DND-41 (cell line): Measurements from ENCODE around the gene CEMIP.

Source experiments
- EZH2 ChIP-seq: IDR thresholded peaks from 3 replicates; pipeline ENCODE4 v1.6.1; 2012; ENCODE audit warnings: borderline replicate concordance, low read depth, mild to moderate bottlenecking, moderate library complexity, low read length, inconsistent platforms; ENCODE audit not compliant: severe bottlenecking
- TF ChIP-seq, protein P1 (sequence below): IDR thresholded peaks from 2 replicates; pipeline ENCODE4 v1.5.1; 2012; ENCODE audit warnings: borderline replicate concordance, low read length, moderate library complexity, mild to moderate bottlenecking; ENCODE audit not compliant: poor library complexity, severe bottlenecking; ENCODE audit errors: extremely low read depth

DNA sequence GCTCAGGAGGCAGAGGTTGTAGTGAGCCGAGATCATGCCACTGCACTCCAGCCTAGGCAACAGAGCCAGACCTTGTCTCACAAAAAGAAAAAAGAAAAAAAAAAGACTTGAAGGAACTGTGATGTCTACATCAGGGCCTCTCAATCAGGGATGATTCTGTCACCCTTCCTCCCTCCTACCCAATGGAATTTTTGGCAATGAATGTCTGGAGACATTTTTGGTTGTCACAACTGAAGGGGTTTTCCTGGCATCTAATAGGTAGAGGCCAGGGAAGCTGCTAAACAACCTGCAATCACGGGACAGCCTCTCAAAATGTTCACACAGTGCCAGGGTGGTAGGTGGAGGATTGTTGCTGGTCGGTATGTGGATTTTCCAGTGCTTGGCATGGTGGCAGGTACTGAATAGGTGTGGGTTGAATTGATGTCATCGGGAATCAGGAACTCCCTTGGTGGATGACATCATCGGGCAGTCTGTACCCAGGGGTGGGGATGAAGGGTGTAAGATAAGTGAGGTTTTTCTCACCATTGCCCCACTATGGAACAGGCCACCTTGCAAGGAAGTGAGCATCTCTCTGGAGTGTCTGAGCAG is 139.1 kb downstream of the CEMIP start:
- TF ChIP-seq, protein P1, sequence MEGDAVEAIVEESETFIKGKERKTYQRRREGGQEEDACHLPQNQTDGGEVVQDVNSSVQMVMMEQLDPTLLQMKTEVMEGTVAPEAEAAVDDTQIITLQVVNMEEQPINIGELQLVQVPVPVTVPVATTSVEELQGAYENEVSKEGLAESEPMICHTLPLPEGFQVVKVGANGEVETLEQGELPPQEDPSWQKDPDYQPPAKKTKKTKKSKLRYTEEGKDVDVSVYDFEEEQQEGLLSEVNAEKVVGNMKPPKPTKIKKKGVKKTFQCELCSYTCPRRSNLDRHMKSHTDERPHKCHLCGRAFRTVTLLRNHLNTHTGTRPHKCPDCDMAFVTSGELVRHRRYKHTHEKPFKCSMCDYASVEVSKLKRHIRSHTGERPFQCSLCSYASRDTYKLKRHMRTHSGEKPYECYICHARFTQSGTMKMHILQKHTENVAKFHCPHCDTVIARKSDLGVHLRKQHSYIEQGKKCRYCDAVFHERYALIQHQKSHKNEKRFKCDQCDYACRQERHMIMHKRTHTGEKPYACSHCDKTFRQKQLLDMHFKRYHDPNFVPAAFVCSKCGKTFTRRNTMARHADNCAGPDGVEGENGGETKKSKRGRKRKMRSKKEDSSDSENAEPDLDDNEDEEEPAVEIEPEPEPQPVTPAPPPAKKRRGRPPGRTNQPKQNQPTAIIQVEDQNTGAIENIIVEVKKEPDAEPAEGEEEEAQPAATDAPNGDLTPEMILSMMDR = no peak
- TF ChIP-seq EZH2 = no peak
